Loucy (cell line): ENCODE data around the gene C3orf18.

Experiments
- H2AFZ ChIP-seq: fragments of 200-600 bp; sonication (generic); 2 replicates; pipeline ENCODE4 v1.6.0; 2016; ENCODE audit warnings: antibody characterized with exemption, mild to moderate bottlenecking, low read length, moderate library complexity
- H3F3A ChIP-seq: fragments of 200-600 bp; 2 replicates; pipeline ENCODE4 v1.6.0; 2016; ENCODE audit warnings: antibody characterized with exemption, low read depth, mild to moderate bottlenecking
- H3K27me3 ChIP-seq: fragments of 200-600 bp; sonication (generic); 2 replicates; pipeline ENCODE4 v1.6.1; 2014; ENCODE audit warnings: low read length, mild to moderate bottlenecking; ENCODE audit not compliant: insufficient read depth, poor library complexity, severe bottlenecking
- H3K36me3 ChIP-seq: fragments of 200-600 bp; sonication (generic); 2 replicates; pipeline ENCODE4 v1.6.1; 2016; ENCODE audit warnings: low read length; ENCODE audit not compliant: insufficient read depth
- H3K4me1 ChIP-seq: fragments of 200-600 bp; sonication (generic); 2 replicates; pipeline ENCODE4 v1.5.1; 2014; ENCODE audit warnings: low read length, mild to moderate bottlenecking; ENCODE audit not compliant: insufficient read depth, poor library complexity, severe bottlenecking
- H3K4me2 ChIP-seq: fragments of 200-600 bp; sonication (generic); 2 replicates; pipeline ENCODE4 v1.6.0; 2014; ENCODE audit warnings: antibody characterized with exemption, low read length, low read depth, mild to moderate bottlenecking; ENCODE audit not compliant: poor library complexity, severe bottlenecking
- H3K4me3 ChIP-seq: fragments of 200-600 bp; sonication (generic); 2 replicates; pipeline ENCODE4 v1.5.1; 2014; ENCODE audit warnings: low read length, mild to moderate bottlenecking, mixed read lengths; ENCODE audit not compliant: poor library complexity, severe bottlenecking
- H3K79me2 ChIP-seq: fragments of 200-600 bp; sonication (generic); 2 replicates; pipeline ENCODE4 v1.6.1; 2014; ENCODE audit warnings: low read length; ENCODE audit not compliant: insufficient read depth
- H3K9ac ChIP-seq: fragments of 200-600 bp; sonication (generic); 2 replicates; pipeline ENCODE4 v1.6.0; 2014; ENCODE audit warnings: mild to moderate bottlenecking, low read depth, low read length, moderate library complexity; ENCODE audit not compliant: poor library complexity, severe bottlenecking
- H3K9me2 ChIP-seq: fragments of 200-600 bp; sonication (generic); replicated peaks from 2 replicates; pipeline ENCODE4 v1.6.1; 2016; ENCODE audit warnings: low read depth, low read length, mixed read lengths
- H3K9me3 ChIP-seq: fragments of 200-600 bp; sonication (generic); 2 replicates; pipeline ENCODE4 v1.6.1; 2014; ENCODE audit warnings: mild to moderate bottlenecking, antibody characterized with exemption, low read length, low read depth; ENCODE audit not compliant: insufficient read depth
- H4K20me1 ChIP-seq: fragments of 200-600 bp; sonication (generic); 2 replicates; pipeline ENCODE4 v1.6.0; 2014; ENCODE audit warnings: antibody characterized with exemption, low read length, mild to moderate bottlenecking; ENCODE audit not compliant: insufficient read depth, poor library complexity, severe bottlenecking
- EZH2phosphoT487 ChIP-seq: fragments of 200-600 bp; IDR thresholded peaks from 2 replicates; pipeline ENCODE4 v1.6.1; 2018; ENCODE audit warnings: antibody characterized with exemption, mild to moderate bottlenecking, moderate library complexity, borderline replicate concordance
- TF ChIP-seq, protein P1 (sequence below): fragments of 200-600 bp; sonication (generic); conservative IDR thresholded peaks from 2 replicates; pipeline ENCODE4 v1.5.1; 2014; ENCODE audit warnings: mild to moderate bottlenecking, antibody characterized with exemption, low read length

Gene C3orf18

DNA sequence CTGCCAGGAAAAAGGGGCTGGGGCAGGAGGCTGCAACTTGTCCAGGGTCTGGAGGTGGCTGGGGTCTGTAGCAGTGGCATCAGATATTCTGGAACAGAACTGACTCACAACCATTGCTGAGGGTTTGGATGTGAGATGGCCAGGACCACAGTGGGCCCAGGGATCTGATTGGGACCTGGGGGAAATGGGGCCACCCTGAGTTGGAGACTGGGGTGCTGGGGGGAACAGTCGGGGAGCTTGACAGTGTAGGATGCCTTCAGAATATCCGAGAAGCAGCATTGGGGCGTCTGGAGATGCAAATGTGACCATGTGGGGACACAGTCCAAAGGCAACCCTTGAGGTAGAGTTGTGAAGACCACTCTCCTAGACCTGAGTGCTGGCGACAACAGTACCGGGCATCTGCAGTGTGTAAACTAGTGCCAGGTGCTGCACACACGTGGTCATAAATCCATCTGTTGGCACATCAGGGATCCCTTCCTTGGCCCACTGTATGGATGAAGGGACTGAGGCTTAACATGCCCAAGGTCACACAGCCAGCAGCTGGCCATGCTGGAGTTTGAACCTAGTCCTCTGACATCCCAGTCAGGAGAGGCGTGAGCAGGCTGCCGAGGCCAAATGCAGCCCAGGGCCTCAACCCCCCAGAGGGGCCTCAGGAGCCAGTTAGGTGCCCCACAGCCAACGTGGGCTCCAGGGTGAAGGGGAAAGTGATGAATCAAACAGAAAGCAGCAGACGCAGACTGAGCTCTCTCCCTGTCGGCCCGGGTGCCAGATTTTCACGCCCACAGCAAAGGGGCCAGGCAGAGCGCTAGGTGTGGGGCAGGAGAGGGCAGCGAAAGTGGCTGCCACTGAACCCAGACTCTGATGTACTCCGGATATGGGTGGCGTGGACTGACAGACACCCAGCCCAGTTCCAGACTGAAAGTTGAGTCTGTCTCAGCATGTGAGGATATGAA lies 20.5 kb upstream of the C3orf18 start:
- Histone ChIP-seq H3K4me2 (no peak overlapping the region), H3K4me3 (no peak overlapping the region), H3K4me1 (peaks cover 11% of the 10 kb centered on the region), H2AFZ (no peak overlapping the region), H3K9ac (no peak overlapping the region), H3K79me2 (no peaks in the 10 kb centered on the region), H3K9me2 (no peaks in the 10 kb centered on the region), H3K27me3 (no peaks in the 10 kb centered on the region), H3K36me3 (no peaks in the 10 kb centered on the region), H4K20me1 (no peaks in the 10 kb centered on the region), H3F3A (no peaks in the 10 kb centered on the region), H3K9me3 (no peaks in the 10 kb centered on the region)
- TF ChIP-seq, protein P1, sequence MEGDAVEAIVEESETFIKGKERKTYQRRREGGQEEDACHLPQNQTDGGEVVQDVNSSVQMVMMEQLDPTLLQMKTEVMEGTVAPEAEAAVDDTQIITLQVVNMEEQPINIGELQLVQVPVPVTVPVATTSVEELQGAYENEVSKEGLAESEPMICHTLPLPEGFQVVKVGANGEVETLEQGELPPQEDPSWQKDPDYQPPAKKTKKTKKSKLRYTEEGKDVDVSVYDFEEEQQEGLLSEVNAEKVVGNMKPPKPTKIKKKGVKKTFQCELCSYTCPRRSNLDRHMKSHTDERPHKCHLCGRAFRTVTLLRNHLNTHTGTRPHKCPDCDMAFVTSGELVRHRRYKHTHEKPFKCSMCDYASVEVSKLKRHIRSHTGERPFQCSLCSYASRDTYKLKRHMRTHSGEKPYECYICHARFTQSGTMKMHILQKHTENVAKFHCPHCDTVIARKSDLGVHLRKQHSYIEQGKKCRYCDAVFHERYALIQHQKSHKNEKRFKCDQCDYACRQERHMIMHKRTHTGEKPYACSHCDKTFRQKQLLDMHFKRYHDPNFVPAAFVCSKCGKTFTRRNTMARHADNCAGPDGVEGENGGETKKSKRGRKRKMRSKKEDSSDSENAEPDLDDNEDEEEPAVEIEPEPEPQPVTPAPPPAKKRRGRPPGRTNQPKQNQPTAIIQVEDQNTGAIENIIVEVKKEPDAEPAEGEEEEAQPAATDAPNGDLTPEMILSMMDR, result no peak
- no peak for TF ChIP-seq EZH2phosphoT487

DNA sequence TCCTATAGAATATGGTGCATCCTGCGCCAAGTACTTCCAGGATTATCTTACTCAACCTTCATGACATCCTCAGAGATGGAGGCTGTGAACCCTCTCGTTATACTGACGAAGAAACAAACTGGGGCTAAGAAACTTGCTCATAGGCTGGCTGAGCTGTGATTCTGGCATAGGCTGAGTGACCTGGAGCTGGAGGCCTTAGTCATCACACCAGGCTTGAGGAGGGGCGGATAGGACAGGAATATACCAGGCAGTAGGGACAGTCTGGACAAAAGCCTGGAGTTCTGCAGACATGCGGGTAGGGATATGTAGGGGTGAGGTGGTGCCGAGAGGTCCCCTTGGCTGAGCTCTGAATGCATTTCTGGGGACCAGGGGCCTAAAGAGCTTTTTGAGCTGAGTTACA lies 19.8 kb upstream of the C3orf18 start:
- H3K9me2 ChIP-seq, result no peaks in the 10 kb centered on the region
- no peaks in the 10 kb centered on the region for H4K20me1 ChIP-seq
- no peaks in the 10 kb centered on the region for H3F3A ChIP-seq
- TF ChIP-seq, protein P1, result no peak
- TF ChIP-seq EZH2phosphoT487, result no peak
- H2AFZ ChIP-seq, result no peak overlapping the region
- H3K4me2 ChIP-seq, result no peak overlapping the region
- H3K9ac ChIP-seq, result no peak overlapping the region
- peaks cover 11% of the 10 kb centered on the region for H3K4me1 ChIP-seq
- no peaks in the 10 kb centered on the region for H3K36me3 ChIP-seq
- no peaks in the 10 kb centered on the region for H3K79me2 ChIP-seq
- H3K27me3 ChIP-seq, result no peaks in the 10 kb centered on the region
- no peaks in the 10 kb centered on the region for H3K9me3 ChIP-seq
- no peak overlapping the region for H3K4me3 ChIP-seq

DNA sequence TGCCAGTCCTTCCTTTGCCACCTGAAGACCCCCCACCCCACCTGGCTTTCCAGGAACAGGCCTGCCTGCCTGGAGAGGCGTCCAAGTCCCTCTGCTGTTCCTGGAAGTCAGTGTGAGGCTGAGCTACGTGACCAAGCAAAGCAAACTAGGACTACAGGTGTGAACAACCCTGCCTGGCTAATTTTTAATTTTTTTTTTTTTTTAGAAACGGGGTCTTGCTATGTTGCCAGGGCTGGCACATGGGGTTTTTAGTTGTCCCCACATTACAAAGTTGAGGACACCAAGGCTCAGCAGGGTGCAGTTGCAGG lies 19.2 kb upstream of the C3orf18 start:
- Histone ChIP-seq H3K4me3 (no peak overlapping the region), H3K9me3 (no peaks in the 10 kb centered on the region), H3K36me3 (no peaks in the 10 kb centered on the region), H3K4me2 (no peak overlapping the region), H3K9me2 (no peaks in the 10 kb centered on the region), H3K4me1 (peaks cover 11% of the 10 kb centered on the region), H3K27me3 (no peaks in the 10 kb centered on the region), H4K20me1 (no peaks in the 10 kb centered on the region), H3K79me2 (no peaks in the 10 kb centered on the region), H3K9ac (no peak overlapping the region), H3F3A (no peaks in the 10 kb centered on the region), H2AFZ (no peak overlapping the region)
- TF ChIP-seq, protein P1, result no peak
- no peak for TF ChIP-seq EZH2phosphoT487
